Stomach (tissue), 9 donors: ENCODE measurements around the gene FBXO34. TPM values are rescaled to one million over a fixed set of nuclear protein-coding genes. Genes with fewer than 3 reads are reported as not detected.

Source experiments
- DNase-seq, 2 donors: peaks; one replicate each; pipeline versions ENCODE4 v3.0.0 to v3.0.0-alpha.2; 2013 to 2019
- H3K27ac ChIP-seq, 5 donors: fragments of 200-600 bp in 4 of 5; sonication (generic) in 4 of 5; one replicate each; pipeline ENCODE4 v1.5.1; 2013 to 2019; ENCODE audit warnings: mild to moderate bottlenecking in 1 of 5, moderate library complexity in 1 of 5
- H3K27me3 ChIP-seq, 3 donors: fragments of 200-600 bp; sonication (generic); one replicate each; pipeline ENCODE4 v1.5.1; 2017 to 2019; ENCODE audit warnings: mixed run types in 1 of 3
- H3K36me3 ChIP-seq, 4 donors: fragments of 200-600 bp; sonication (generic); 1 replicate in 3 of 4; 2 replicates in 1 of 4; pipeline ENCODE4 v1.5.1; 2016 to 2019
- H3K4me1 ChIP-seq, 4 donors: fragments of 200-600 bp; sonication (generic); one replicate each; pipeline ENCODE4 v1.5.1; 2016 to 2019
- H3K4me3 ChIP-seq, 4 donors: fragments of 200-600 bp; sonication (generic) in 3 of 4; one replicate each; pipeline ENCODE4 v1.5.1; 2016 to 2019; ENCODE audit warnings: mild to moderate bottlenecking in 1 of 4
- H3K9me3 ChIP-seq, 4 donors: fragments of 200-600 bp; sonication (generic); one replicate each; pipeline ENCODE4 v1.5.1; 2016 to 2019
- EP300 ChIP-seq: sonication (generic); formaldehyde crosslinking; IDR thresholded peaks from one replicate; pipeline ENCODE4 v1.6.1; 2017; ENCODE audit warnings: antibody characterized with exemption
- POLR2A ChIP-seq, 4 donors: fragments of 450-650 bp; IDR thresholded peaks; one replicate each; pipeline ENCODE4 v1.6.1; 2016; ENCODE audit warnings: antibody characterized with exemption in 4 of 4, control low read depth in 2 of 4, mild to moderate bottlenecking in 1 of 4, moderate library complexity in 1 of 4
- POLR2AphosphoS5 ChIP-seq, 3 donors: sonication (generic); formaldehyde crosslinking; IDR thresholded peaks; one replicate each; pipeline ENCODE4 v1.6.1; 2016; ENCODE audit warnings: antibody characterized with exemption in 3 of 3
- WGBS, 5 donors: extraction: QIAGEN DNeasy Blood & Tissue Kit in 3 of 5; methylation state at CpG; one replicate each; pipeline versions ENCODE4 v1.1.5 to v1.1.7; 2013 to 2018; 5-methylcytosine and 5-hydroxymethylcytosine counted together
- intact Hi-C: fragments of 100-400 bp; cut with DNase I; formaldehyde crosslinking; loops from one replicate; pipeline ENCODE4 v1.15.1; 2023; ENCODE audit warnings: low total_unique reads
- polyA plus RNA-seq, 3 donors: library from polyadenylated mRNA; stranded (reverse); fragments of 200-250 nt; gene quantifications; one replicate each; pipeline ENCODE4 v1.2.3, GENCODE V29; 2013
- total RNA-seq, 5 donors: library from RNA; depleted of rRNA; stranded (reverse); fragments of >200 nt; gene quantifications; one replicate each; pipeline versions ENCODE4 v1.1.0 to v1.2.3, GENCODE V29; 2014 to 2016
- TF ChIP-seq, protein P1 (sequence below), 7 experiments: fragments of 450-650 bp in 4 of 7; fragments of 200-600 bp in 3 of 7; sonication (generic) in 3 of 7; IDR thresholded peaks; one replicate each; pipeline ENCODE4 v1.5.1; 2016 to 2019; ENCODE audit warnings: antibody characterized with exemption in 7 of 7, control low read depth in 2 of 7, mild to moderate bottlenecking in 1 of 7
- donor health status: healthy with polysubstance abuse.
- donor health status: Bipolar disorder and iron deficiency.
- donor health status: healthy.

The FBXO34 gene
- total and polyA plus RNA-seq, 8 donors: 6.7 to 55.0 (median 27.2) TPM

DNA sequence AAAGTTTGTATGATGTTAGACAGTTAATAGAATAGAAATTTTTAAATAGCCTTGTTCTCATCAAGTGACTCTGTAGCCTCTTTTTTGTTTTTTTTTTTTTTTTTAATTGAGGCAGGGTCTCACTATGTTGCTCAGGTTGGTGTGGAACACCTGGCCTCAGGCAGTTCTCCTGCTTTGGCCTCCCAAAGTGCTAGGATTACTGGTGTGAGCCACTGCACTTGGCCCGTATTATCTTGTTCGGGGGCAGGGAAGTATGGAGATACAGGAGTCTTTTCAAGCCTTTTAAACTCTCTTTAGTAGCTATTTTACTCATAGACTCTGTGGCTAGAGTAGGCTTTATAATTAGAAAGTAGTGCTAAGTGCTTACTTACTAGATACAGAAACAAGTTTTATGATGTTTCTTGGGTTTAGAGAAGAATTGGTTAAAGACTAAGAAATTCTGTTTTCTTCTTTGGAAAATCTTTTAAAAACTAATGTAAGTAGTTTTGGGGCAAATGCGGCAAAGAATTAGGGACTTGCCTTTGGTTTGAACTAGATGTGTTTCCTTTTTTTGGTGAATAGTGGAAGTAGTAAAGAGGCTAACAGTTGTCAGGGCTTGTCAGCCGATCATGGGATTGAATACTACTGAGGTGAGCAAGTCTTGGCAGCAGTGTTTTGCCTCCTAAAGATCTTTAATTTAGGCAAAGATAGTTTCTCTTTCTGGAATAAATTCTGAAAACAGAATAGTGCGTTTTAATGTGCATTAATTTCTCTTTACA is 31.3 kb downstream of the FBXO34 start:
- H3K27me3 ChIP-seq: no peaks in the 10 kb centered on the region
- DNase-seq: no peak

DNA sequence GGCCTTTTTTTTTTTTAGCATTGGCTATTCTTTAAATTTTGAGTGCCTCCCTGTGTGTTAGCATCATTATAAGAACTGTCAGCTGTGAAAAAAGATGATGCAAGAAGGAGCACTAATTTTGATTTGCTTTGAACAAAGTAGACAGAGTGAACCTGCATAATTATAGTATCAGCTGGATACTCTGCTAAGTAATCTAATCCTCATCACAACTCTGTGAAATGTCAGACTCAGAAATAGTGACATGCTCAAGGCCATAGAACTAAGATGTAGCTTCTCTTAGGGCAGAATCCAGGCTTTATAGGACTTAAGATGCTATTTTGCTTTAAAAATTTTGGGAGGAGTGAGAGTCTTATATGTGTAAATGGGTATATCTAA is 31.9 kb downstream of the FBXO34 start:
- Histone ChIP-seq H3K4me3 (no peak overlapping the region), H3K36me3 (peaks cover 2 to 8% (median 8%) of the 10 kb centered on the region in 4 donors), H3K9me3 (no peaks in the 10 kb centered on the region), H3K27ac (peak overlapping the region in 1 of 5 donors; percentile 11), H3K27me3 (no peaks in the 10 kb centered on the region), H3K4me1 (peaks cover 21 to 91% (median 50%) of the 10 kb centered on the region in 4 donors)
- TF ChIP-seq, protein P1, sequence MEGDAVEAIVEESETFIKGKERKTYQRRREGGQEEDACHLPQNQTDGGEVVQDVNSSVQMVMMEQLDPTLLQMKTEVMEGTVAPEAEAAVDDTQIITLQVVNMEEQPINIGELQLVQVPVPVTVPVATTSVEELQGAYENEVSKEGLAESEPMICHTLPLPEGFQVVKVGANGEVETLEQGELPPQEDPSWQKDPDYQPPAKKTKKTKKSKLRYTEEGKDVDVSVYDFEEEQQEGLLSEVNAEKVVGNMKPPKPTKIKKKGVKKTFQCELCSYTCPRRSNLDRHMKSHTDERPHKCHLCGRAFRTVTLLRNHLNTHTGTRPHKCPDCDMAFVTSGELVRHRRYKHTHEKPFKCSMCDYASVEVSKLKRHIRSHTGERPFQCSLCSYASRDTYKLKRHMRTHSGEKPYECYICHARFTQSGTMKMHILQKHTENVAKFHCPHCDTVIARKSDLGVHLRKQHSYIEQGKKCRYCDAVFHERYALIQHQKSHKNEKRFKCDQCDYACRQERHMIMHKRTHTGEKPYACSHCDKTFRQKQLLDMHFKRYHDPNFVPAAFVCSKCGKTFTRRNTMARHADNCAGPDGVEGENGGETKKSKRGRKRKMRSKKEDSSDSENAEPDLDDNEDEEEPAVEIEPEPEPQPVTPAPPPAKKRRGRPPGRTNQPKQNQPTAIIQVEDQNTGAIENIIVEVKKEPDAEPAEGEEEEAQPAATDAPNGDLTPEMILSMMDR (IDR thresholded peaks at IDR 0.05): no peak
- intact Hi-C loops: no loop called here
- no peak for DNase-seq

More for the DNA sequence above, 31.3 kb downstream of the FBXO34 start:
- Histone ChIP-seq H3K27ac (peak overlapping the region in 1 of 5 donors; percentile 11), H3K4me1 (peaks cover 22 to 91% (median 48%) of the 10 kb centered on the region in 4 donors), H3K9me3 (no peaks in the 10 kb centered on the region), H3K4me3 (no peak overlapping the region), H3K36me3 (peaks cover 2 to 8% (median 8%) of the 10 kb centered on the region in 4 donors)
- intact Hi-C loops: no loop called here
- no peak for TF ChIP-seq EP300
- no peak for TF ChIP-seq POLR2A (IDR thresholded peaks at IDR 0.05)
- TF ChIP-seq, protein P1 (IDR thresholded peaks at IDR 0.05): no peak
- no peak for TF ChIP-seq POLR2AphosphoS5 (IDR thresholded peaks at IDR 0.05)
- 73 to 79% (median 78%) methylated on average over 5 of the region's 5 CpGs for WGBS, 5 donors

DNA sequence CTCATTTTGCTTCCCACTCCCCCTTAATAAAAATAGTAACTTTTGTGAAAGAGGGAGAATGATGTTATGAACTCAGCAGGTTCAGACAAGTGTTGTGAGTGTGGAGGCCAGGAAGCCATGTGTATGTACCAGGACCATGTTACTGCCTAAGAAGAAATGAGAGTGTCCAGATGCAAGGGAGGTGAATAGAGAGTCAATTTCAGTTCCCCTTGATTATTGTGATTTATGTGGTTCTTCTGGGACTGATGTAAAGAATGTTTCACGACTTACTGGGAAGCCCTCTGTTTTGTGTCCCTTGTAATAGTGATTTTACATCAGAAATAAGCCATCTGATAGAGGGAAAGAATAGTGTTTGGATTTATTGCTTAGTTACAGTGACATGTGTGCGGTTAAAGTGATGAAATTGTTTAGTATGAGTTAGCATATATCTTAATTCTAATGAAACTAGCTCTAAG is 32.5 kb downstream of the FBXO34 start:
- no peak overlapping the region for H3K4me3 ChIP-seq
- no peaks in the 10 kb centered on the region for H3K9me3 ChIP-seq
- WGBS, 5 donors: 49 to 68% (median 53%) methylated on average over 2 of the region's 2 CpGs
- intact Hi-C loops: no loop called here
- peaks cover under 1 to 5% (median 4%) of the 10 kb centered on the region in 4 donors for H3K36me3 ChIP-seq
- peak in 1 of 2 donors; percentile 19 for DNase-seq
- H3K27ac ChIP-seq: peak overlapping the region in 1 of 5 donors; percentile 11
- no peaks in the 10 kb centered on the region for H3K27me3 ChIP-seq
- peaks cover 21 to 91% (median 48%) of the 10 kb centered on the region in 4 donors for H3K4me1 ChIP-seq
- TF ChIP-seq POLR2A (IDR thresholded peaks at IDR 0.05): no peak
- no peak for TF ChIP-seq POLR2AphosphoS5 (IDR thresholded peaks at IDR 0.05)
- TF ChIP-seq, protein P1 (IDR thresholded peaks at IDR 0.05): no peak
- TF ChIP-seq EP300: no peak

DNA sequence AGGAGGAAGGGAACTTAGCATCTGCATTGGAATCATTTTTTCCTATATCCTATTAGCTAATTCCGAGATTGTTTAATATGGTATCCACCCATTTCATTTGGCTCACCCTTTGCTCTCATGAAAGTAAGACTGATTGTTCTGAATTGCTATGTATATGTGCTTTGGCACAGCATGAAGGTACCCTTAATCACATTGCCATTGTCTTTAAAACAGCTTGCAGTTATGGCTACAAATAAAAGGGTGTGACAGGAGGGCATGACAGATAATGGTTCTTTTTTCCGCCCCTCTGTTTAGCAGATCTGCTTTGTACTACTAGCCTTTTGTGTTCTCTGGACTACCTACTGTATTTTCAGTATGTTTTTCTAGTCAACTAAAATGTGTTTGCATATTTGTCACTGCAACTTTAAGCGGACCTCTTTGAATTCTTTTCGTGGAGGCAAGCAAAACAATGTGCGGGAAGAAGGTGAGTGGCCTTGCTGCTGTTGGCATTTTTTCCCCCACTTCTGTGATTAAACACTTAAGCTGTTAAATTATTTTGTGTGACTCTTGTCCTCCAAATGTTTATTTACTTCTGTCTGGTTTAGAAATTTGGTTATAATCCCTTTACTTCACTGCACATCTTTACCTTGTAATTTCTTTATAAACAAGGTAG is 35.8 kb downstream of the FBXO34 start:
- H3K27ac ChIP-seq: peak overlapping the region; percentile 15 to 77 (median 65)
- H3K4me3 ChIP-seq: no peak overlapping the region
- H3K36me3 ChIP-seq: peaks cover 0 to under 1% (median 0%) of the 10 kb centered on the region in 4 donors
- H3K4me1 ChIP-seq: peaks cover 16 to 97% (median 61%) of the 10 kb centered on the region in 4 donors
- peak in 1 of 2 donors; percentile 43 for DNase-seq
- intact Hi-C loops: no loop called here
- 27 to 45% (median 35%) methylated on average over 5 of the region's 5 CpGs for WGBS, 5 donors
- no peaks in the 10 kb centered on the region for H3K27me3 ChIP-seq
- peaks cover 0 to 3% (median 1%) of the 10 kb centered on the region in 4 donors for H3K9me3 ChIP-seq
- TF ChIP-seq, protein P1 (IDR thresholded peaks at IDR 0.05): no peak
- TF ChIP-seq EP300 (no peak), POLR2AphosphoS5 (IDR thresholded peaks at IDR 0.05) (peak in 2 of 3 donors; percentile 53 to 64)
